Spleen (tissue), 7 donors: Measurements from ENCODE around the gene ALDH3A2.

Experiments
- POLR2A ChIP-seq, 3 donors: fragments of 450-650 bp; IDR thresholded peaks; one replicate each; pipeline ENCODE4 v1.5.1; 2017; ENCODE audit warnings: antibody characterized with exemption in 3 of 3, mild to moderate bottlenecking in 1 of 3
- TF ChIP-seq, protein P1 (sequence below), 11 experiments: fragments of 200-600 bp in 7 of 11; fragments of 450-650 bp in 4 of 11; sonication (generic) in 4 of 11; IDR thresholded peaks in 8 of 11; conservative IDR thresholded peaks in 3 of 11; 1 replicate in 7 of 11; 2 replicates in 4 of 11; pipeline versions ENCODE4 v1.4.0 to v1.8.0; 2016 to 2021; ENCODE audit warnings: antibody characterized with exemption in 11 of 11, inconsistent platforms in 4 of 11, mild to moderate bottlenecking in 1 of 11
- donor health status: DM: no; HTN: no; CAD: no; lungs with moderate emphysema.
- donor health status: DM: no; HTN: no; CAD: no.
- donor health status: DM: no; HTN: no; CAD: no.

DNA sequence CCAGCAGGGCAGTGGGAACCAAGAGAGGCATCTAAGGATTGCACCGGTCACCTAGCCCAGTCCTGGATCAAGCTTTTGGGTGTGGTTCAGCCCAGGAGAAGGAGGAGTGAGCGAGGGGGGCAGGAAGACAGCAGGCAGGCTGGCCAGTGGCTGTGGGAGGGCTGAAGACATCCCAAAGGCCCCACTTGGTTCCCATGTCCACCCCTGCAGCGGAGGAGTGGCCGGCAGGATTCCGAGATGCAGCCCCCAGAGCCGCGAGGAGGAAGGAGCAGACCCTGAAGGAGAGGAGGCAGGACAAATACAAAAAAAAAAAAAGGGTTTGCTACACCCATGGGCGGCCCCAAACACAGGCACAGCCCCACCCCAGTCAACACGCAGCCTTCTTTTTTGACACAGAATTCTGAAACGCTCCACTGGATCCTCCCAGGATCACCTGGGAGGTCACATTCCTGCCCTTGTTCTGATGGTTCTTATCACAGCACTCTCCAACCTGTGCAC is 68.9 kb downstream of the ALDH3A2 start:
- TF ChIP-seq, protein P1, sequence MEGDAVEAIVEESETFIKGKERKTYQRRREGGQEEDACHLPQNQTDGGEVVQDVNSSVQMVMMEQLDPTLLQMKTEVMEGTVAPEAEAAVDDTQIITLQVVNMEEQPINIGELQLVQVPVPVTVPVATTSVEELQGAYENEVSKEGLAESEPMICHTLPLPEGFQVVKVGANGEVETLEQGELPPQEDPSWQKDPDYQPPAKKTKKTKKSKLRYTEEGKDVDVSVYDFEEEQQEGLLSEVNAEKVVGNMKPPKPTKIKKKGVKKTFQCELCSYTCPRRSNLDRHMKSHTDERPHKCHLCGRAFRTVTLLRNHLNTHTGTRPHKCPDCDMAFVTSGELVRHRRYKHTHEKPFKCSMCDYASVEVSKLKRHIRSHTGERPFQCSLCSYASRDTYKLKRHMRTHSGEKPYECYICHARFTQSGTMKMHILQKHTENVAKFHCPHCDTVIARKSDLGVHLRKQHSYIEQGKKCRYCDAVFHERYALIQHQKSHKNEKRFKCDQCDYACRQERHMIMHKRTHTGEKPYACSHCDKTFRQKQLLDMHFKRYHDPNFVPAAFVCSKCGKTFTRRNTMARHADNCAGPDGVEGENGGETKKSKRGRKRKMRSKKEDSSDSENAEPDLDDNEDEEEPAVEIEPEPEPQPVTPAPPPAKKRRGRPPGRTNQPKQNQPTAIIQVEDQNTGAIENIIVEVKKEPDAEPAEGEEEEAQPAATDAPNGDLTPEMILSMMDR (IDR thresholded peaks at IDR 0.05 in 8 of 11, conservative IDR thresholded peaks at IDR 0.05 in 3 of 11): no peak
- TF ChIP-seq POLR2A (IDR thresholded peaks at IDR 0.05): no peak
